Esophagus (tissue), 2 donors: ENCODE measurements around the gene ZBTB39. TPM values are rescaled to one million over a fixed set of nuclear protein-coding genes. Genes with fewer than 3 reads are reported as not detected.

Experiments used
- H3K27ac ChIP-seq, 2 donors: one replicate each; pipeline ENCODE4 v1.5.1; 2013; ENCODE audit warnings: low read depth in 2 of 2, mild to moderate bottlenecking in 2 of 2, inconsistent platforms in 1 of 2, low read length in 1 of 2, moderate library complexity in 1 of 2
- H3K27me3 ChIP-seq, 2 donors: one replicate each; pipeline ENCODE4 v1.6.1; 2013; ENCODE audit warnings: low read length in 2 of 2, control low read depth in 1 of 2, mild to moderate bottlenecking in 1 of 2; ENCODE audit not compliant: insufficient read depth in 2 of 2, control insufficient read depth in 1 of 2
- H3K36me3 ChIP-seq, 2 donors: one replicate each; pipeline ENCODE4 v1.6.1; 2013; ENCODE audit warnings: low read length in 1 of 2; ENCODE audit not compliant: control insufficient read depth in 2 of 2, insufficient read depth in 2 of 2
- H3K4me1 ChIP-seq, 2 donors: one replicate each; pipeline ENCODE4 v1.6.1; 2013; ENCODE audit warnings: low read length in 1 of 2; ENCODE audit not compliant: control insufficient read depth in 2 of 2, insufficient read depth in 2 of 2
- H3K4me3 ChIP-seq, 2 donors: one replicate each; pipeline ENCODE4 v1.5.1; 2013; ENCODE audit warnings: low read length in 2 of 2, mild to moderate bottlenecking in 2 of 2, low read depth in 1 of 2, moderate library complexity in 1 of 2
- H3K9me3 ChIP-seq, 2 donors: one replicate each; pipeline ENCODE4 v1.6.1; 2013; ENCODE audit warnings: mild to moderate bottlenecking in 2 of 2, low read depth in 1 of 2, low read length in 1 of 2, moderate library complexity in 1 of 2; ENCODE audit not compliant: control insufficient read depth in 2 of 2, insufficient read depth in 1 of 2
- WGBS, 2 donors: extraction: QIAGEN DNeasy Blood & Tissue Kit; methylation state at CpG; one replicate each; pipeline ENCODE4 v1.1.7; 2013; 5-methylcytosine and 5-hydroxymethylcytosine counted together
- polyA plus RNA-seq, 2 donors: library from polyadenylated mRNA; stranded (reverse); fragments of 200-250 nt; gene quantifications; one replicate each; pipeline ENCODE4 v1.2.3, GENCODE V29; 2013
- donor health status: healthy with polysubstance abuse.
- donor health status: Bipolar disorder and iron deficiency.

ZBTB39 gene
- polyA plus RNA-seq, 2 donors = 1.2 to 1.4 TPM

DNA sequence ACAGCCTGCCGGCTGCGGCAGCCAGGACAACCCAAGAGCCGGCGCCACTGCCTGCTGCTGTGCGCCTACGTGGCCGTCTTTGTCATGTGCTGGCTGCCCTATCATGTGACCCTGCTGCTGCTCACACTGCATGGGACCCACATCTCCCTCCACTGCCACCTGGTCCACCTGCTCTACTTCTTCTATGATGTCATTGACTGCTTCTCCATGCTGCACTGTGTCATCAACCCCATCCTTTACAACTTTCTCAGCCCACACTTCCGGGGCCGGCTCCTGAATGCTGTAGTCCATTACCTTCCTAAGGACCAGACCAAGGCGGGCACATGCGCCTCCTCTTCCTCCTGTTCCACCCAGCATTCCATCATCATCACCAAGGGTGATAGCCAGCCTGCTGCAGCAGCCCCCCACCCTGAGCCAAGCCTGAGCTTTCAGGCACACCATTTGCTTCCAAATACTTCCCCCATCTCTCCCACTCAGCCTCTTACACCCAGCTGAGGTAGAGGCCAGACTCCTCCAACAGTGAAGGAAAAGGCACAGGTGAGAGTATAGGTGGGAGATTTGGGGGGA is 10.3 kb downstream of the ZBTB39 start:
- Histone ChIP-seq H3K27me3 (no peaks in the 10 kb centered on the region), H3K27ac (no peak overlapping the region), H3K9me3 (no peaks in the 10 kb centered on the region), H3K4me3 (no peak overlapping the region), H3K4me1 (peaks cover 0 to 6% of the 10 kb centered on the region in 2 donors), H3K36me3 (peaks cover 0 to 7% of the 10 kb centered on the region in 2 donors)
- 95 to 98% methylated on average over 11 of the region's 11 CpGs for WGBS, 2 donors

DNA sequence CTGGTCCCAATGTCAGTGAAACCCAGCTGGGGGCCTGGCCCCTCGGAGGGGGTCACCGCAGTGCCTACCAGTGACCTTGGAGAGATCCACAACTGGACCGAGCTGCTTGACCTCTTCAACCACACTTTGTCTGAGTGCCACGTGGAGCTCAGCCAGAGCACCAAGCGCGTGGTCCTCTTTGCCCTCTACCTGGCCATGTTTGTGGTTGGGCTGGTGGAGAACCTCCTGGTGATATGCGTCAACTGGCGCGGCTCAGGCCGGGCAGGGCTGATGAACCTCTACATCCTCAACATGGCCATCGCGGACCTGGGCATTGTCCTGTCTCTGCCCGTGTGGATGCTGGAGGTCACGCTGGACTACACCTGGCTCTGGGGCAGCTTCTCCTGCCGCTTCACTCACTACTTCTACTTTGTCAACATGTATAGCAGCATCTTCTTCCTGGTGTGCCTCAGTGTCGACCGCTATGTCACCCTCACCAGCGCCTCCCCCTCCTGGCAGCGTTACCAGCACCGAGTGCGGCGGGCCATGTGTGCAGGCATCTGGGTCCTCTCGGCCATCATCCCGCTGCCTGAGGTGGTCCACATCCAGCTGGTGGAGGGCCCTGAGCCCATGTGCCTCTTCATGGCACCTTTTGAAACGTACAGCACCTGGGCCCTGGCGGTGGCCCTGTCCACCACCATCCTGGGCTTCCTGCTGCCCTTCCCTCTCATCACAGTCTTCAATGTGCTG is 11.0 kb downstream of the ZBTB39 start:
- no peaks in the 10 kb centered on the region for H3K27me3 ChIP-seq
- 93 to 95% methylated on average over 25 to 26 of the region's 26 CpGs for WGBS, 2 donors
- no peaks in the 10 kb centered on the region for H3K9me3 ChIP-seq
- H3K36me3 ChIP-seq = peaks cover 0 to 7% of the 10 kb centered on the region in 2 donors
- no peak overlapping the region for H3K4me3 ChIP-seq
- peaks cover 0 to 7% of the 10 kb centered on the region in 2 donors for H3K4me1 ChIP-seq
- no peak overlapping the region for H3K27ac ChIP-seq

DNA sequence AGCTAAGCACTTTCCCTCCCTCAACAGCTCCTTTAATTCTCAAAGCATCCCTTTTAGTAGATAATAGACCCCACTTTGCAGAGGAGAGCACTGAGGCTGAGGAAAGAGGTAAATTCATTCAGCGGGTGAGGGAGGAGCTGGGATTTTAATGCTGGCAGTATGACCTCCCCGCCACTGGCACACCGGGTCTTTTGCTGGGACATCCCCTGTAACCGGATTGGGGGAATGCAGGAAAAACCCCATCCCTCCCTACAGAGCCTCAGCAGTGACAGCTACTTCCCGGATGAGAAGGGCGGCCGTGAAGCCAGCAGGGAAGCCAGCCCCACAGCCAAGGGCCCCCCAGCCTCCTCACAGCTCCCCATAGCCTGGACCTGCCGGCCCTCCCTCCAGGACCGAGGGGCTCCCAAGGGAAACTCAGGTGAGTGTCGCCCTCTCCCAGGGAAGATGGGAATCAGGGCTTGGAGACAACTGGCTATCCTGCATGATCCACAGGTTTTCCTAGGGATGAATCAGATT is 12.1 kb downstream of the ZBTB39 start:
- no peaks in the 10 kb centered on the region for H3K9me3 ChIP-seq
- H3K4me1 ChIP-seq = peaks cover 0 to 7% of the 10 kb centered on the region in 2 donors
- no peaks in the 10 kb centered on the region for H3K27me3 ChIP-seq
- 75 to 76% methylated on average over 10 of the region's 10 CpGs for WGBS, 2 donors
- no peak overlapping the region for H3K4me3 ChIP-seq
- H3K27ac ChIP-seq = no peak overlapping the region
- peaks cover 0 to 7% of the 10 kb centered on the region in 2 donors for H3K36me3 ChIP-seq

DNA sequence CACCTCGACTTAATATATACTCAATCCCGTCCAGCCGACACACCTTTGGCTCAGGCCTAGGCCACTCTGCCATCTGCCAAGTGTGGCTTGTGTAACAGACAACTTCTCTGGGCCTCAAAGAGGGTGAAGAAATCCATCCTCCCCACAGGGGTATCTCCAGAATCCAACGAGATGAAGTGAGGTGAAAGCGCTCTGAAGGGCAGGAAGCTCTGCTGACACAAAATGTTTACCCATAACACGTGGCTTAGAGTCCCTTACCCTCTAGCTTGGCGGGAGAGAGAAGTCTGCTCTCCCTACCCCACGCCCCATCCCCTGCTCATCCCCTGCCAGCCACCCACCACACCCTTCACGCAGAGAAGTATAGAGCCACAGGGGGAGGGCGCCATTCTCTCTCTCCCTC is 13.0 kb downstream of the ZBTB39 start:
- 63 to 71% methylated on average over 9 to 10 of the region's 10 CpGs for WGBS, 2 donors

DNA sequence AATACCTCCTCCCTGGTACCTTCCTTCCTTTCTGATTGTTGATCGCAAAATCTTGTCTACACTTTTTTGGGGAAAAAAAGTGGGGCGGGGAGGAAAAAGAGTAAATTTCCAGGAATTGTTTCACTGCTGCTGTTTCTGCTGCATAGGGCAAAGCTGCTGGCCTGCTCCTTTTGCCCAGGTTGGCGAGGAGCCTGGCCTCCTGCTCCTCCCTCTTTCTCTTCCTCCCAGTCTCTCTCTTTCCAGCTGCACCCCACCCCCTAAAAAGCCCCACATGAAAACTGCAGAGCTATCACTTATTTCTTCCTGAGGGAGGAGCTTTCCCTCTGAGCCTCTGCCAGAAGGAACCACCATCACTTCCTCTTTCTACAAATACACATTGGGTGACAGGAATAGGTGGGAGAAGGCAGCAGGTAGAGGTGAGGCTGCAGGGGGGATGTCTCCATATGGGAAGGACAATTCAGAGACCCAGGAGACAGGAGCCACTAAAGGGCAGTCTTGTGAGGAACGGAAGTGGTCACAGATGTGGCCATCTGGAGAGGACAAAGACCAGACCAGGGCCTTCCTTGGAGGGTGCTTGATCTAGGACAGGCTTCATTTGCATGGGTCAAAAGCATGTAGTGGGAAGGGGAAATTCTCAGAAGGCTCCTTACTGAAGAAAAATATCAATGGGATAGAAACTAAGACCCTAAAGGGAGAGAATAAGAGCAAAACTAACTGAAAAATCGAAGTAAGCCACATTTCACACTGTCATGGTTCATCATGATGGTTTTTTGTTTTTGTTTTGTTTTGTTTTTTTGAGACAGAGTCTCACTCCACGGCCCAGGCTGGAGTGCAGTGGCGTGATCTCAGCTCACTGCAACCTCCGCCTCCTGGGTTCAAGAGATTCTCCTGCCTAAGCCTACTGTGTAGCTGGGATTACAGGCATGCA is 14.8 kb downstream of the ZBTB39 start:
- Histone ChIP-seq H3K9me3 (no peaks in the 10 kb centered on the region), H3K36me3 (peaks cover 2 to 5% of the 10 kb centered on the region in 2 donors), H3K27me3 (no peaks in the 10 kb centered on the region), H3K27ac (peak overlapping the region; percentile 11 to 56), H3K4me1 (peaks cover 0 to 12% of the 10 kb centered on the region in 2 donors), H3K4me3 (no peak overlapping the region)
- 61 to 66% methylated on average over 8 of the region's 8 CpGs for WGBS, 2 donors

More for the DNA sequence above, 13.0 kb downstream of the ZBTB39 start:
- Histone ChIP-seq H3K4me1 (peaks cover 0 to 7% of the 10 kb centered on the region in 2 donors), H3K36me3 (peaks cover 2 to 7% of the 10 kb centered on the region in 2 donors), H3K9me3 (no peaks in the 10 kb centered on the region), H3K4me3 (no peak overlapping the region), H3K27me3 (no peaks in the 10 kb centered on the region), H3K27ac (no peak overlapping the region)

DNA sequence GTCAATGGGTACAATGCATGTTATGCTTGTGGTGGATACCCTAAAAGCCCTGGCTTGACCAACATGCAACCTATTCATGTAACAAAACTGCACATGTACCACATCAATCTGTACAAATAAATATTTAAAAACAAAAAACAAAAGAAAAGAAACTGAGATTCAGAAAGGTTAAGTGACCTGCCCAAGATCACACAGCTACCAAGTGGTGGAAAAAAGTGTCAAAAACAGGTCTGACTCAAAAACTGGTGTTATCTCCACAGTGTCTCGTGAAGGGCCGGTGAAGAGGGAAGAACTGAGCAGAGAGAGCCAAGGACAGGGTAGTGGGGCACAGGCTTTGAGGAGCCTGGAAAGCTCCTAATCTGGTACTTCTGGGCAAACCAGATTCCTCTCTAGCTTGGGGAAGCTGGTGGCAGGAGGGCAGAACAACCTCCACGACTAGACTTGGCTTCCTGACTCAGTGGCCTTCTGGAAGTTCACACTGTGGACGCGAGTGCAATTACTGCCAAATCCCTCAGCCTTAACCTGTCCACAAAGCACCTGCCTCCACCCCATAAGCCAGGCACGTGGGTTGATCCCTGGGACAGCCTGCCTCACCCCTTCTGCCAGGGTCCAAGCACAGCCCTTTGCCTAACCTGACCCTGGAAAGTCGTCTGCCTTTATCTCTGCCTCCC is 15.6 kb downstream of the ZBTB39 start:
- peaks cover 2 to 4% of the 10 kb centered on the region in 2 donors for H3K36me3 ChIP-seq
- H3K9me3 ChIP-seq = no peaks in the 10 kb centered on the region
- 42 to 56% methylated on average over 7 of the region's 7 CpGs for WGBS, 2 donors
- H3K4me3 ChIP-seq = no peak overlapping the region
- peaks cover 0 to 12% of the 10 kb centered on the region in 2 donors for H3K4me1 ChIP-seq
- no peaks in the 10 kb centered on the region for H3K27me3 ChIP-seq
- peak overlapping the region; percentile 11 to 56 for H3K27ac ChIP-seq

DNA sequence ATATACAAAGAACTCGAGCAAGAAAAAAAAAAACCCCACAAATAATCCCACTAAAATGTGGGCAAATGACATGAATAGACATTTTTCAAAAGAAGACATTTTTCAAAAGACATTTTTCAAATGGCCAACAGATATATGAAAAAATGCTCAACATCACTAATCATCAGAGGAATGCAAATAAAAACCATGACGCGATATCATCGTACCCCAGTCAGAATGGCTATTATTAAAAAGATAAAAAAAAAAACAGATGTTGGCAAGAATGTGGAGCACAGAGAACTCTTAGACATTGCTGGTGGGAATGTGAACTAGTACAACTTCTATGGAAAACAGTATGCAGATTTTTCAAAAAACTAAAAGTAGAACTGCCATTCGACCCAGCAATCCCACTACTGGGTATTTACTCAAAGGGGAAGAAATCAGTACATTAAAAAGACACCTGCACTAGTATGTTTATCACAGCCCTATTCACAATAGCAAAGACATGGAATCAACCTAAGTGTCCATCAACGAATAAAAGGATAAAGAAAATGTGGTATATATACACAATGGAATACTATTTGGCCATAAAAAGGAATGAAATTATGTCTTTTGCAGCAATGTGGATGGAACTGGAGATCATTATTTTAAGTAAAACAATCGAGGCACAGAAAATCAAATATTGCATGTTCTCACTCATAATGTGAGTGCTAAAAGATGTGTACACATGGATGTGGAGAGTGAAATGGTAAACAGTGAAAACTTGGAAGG is 16.3 kb downstream of the ZBTB39 start:
- H3K4me1 ChIP-seq = peaks cover 0 to 12% of the 10 kb centered on the region in 2 donors
- WGBS, 2 donors = 78% methylated on average over 7 of the region's 7 CpGs
- peaks cover 0 to 2% of the 10 kb centered on the region in 2 donors for H3K36me3 ChIP-seq
- H3K9me3 ChIP-seq = no peaks in the 10 kb centered on the region
- no peak overlapping the region for H3K27ac ChIP-seq
- H3K27me3 ChIP-seq = no peaks in the 10 kb centered on the region
- no peak overlapping the region for H3K4me3 ChIP-seq

DNA sequence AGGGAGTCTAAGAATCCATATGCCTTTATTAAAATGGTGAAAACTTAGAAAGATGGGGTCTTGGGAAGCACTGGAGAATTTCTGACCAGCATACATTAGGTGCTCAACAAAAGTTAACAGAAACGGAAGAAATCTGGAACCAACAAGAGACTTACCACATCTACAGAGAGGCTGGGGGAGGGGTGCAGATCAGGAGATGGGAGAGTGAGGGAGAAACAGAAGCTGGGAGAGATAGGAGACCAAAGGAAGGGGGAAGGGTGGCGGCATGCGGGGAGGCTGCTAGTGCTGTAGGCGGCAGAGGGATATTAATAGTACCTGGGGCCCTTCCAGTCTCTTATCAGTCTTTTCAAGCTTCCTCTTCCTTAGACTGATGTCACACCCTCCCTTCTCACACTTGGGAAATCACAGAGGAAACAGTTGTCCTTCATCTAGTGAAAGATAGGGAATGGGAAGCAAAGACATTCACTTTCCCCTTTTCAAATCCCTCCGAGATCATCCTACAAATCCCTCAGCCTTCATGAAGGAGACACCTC is 18.1 kb downstream of the ZBTB39 start:
- no peak overlapping the region for H3K4me3 ChIP-seq
- H3K9me3 ChIP-seq = no peaks in the 10 kb centered on the region
- H3K27ac ChIP-seq = no peak overlapping the region
- H3K4me1 ChIP-seq = peaks cover 0 to 12% of the 10 kb centered on the region in 2 donors
- WGBS, 2 donors = 57 to 70% methylated on average over 5 of the region's 5 CpGs
- H3K36me3 ChIP-seq = peaks cover 0 to 2% of the 10 kb centered on the region in 2 donors
- H3K27me3 ChIP-seq = no peaks in the 10 kb centered on the region
